Progenitor cell of endocrine pancreas (in vitro differentiated cells): ENCODE data around the gene HAGHL. TPM values are rescaled to one million over a fixed set of nuclear protein-coding genes. Genes with fewer than 3 reads are reported as not detected.

Experiments
- DNase-seq: peaks from one replicate; pipeline ENCODE4 v3.0.0; 2021; ENCODE audit warnings: low spot score; ENCODE audit not compliant: unreplicated experiment
- H3K27ac Mint-ChIP-seq: 2 replicates; pipeline ENCODE4 v1.8.0; 2021; ENCODE audit warnings: mild to moderate bottlenecking, moderate library complexity, mixed read lengths
- H3K27me3 Mint-ChIP-seq: 2 replicates; pipeline ENCODE4 v1.8.0; 2021; ENCODE audit warnings: mixed read lengths
- H3K36me3 Mint-ChIP-seq: 2 replicates; pipeline ENCODE4 v1.8.0; 2022; ENCODE audit warnings: mixed read lengths; ENCODE audit not compliant: insufficient read depth
- H3K4me1 Mint-ChIP-seq: 2 replicates; pipeline ENCODE4 v1.8.0; 2021; ENCODE audit warnings: low read depth, mixed read lengths
- H3K4me3 Mint-ChIP-seq: 2 replicates; pipeline ENCODE4 v1.8.0; 2021; ENCODE audit warnings: low read depth, mild to moderate bottlenecking, moderate library complexity, mixed read lengths
- H3K9me3 Mint-ChIP-seq: 2 replicates; pipeline ENCODE4 v1.8.0; 2021; ENCODE audit warnings: low read depth, mixed read lengths
- long read RNA-seq: library from polyadenylated mRNA; unstranded; transcript quantifications from one replicate; pipeline ENCODE4 v2.0.0, GENCODE V29; 2020
- total RNA-seq: library from RNA; stranded (reverse); gene quantifications from 2 replicates; pipeline ENCODE4 v1.2.1, GENCODE V29; 2021
- TF ChIP-seq, protein P1 (sequence below): fragments of 200-600 bp; sonication (generic); IDR thresholded peaks from one replicate; pipeline ENCODE4 v1.5.0; 2021; ENCODE audit warnings: antibody characterized with exemption, mild to moderate bottlenecking; ENCODE audit not compliant: unreplicated experiment

Gene HAGHL, protein sequence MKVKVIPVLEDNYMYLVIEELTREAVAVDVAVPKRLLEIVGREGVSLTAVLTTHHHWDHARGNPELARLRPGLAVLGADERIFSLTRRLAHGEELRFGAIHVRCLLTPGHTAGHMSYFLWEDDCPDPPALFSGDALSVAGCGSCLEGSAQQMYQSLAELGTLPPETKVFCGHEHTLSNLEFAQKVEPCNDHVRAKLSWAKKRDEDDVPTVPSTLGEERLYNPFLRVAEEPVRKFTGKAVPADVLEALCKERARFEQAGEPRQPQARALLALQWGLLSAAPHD
- total RNA-seq = 8.1 and 9.2 TPM in 2 replicates
- long read RNA-seq = 0 reads

DNA sequence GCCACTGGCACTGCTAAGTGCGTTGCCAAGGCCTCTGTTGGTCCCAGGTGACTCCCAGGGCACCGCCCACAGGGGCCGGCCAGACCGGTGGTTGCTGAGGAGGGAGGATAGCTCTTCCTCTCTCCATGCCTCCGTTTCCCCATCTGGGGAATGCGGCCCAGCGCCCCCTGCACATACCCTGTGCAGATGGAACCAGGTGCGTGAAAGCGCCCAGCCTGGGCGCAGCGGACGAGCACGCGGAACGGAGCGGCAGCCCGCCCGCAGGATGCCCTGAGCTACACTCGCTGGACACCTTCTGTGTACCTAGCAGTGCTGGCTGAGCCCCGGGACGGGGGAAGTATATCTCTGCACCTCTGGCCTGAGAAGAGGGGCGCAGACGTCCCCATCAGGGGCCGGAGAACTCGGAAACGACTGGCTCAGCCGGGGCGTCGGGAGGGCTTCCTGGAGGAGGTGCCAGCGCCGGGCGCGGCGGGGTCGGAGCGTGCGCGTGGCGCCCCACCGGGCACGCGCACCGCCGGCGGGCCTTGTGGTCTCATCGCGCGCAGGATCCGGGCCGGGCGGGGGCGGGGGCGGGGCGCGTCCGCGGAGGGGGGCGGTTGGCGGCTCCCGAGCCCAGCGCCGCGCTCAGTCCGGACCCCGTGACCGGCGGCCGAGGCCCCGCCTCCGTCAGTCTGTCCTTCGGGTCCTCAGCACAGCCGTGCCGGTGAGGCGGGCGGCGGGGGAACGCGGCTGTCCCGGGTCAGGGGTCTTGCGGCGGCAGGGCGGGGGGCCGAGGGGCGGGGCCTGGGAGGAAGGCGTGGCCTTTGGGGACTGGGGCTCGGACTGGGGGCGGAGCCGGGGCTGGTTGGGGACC, at the start of gene HAGHL, which contains the start of gene CCDC78:
HAGHL (plus strand) TSS at position 669 of the 853 bp plus-strand sequence. CDS start 404 bp downstream, outside the sequence.
CCDC78 (minus strand) TSS at position 6 of the 853 bp plus-strand sequence. CDS start 76 bp downstream, outside the sequence.
- no peak for DNase-seq
- Mint-ChIP-seq H3K4me3 (peak within 1 kb of the TSS; percentile 60), H3K9me3 (no peaks in the 10 kb centered on the region), H3K27ac (no peak within 1 kb of the TSS), H3K36me3 (no peaks in the 10 kb centered on the region), H3K4me1 (no peaks in the 10 kb centered on the region), H3K27me3 (peaks cover 15% of the 10 kb centered on the region)
- TF ChIP-seq, protein P1, sequence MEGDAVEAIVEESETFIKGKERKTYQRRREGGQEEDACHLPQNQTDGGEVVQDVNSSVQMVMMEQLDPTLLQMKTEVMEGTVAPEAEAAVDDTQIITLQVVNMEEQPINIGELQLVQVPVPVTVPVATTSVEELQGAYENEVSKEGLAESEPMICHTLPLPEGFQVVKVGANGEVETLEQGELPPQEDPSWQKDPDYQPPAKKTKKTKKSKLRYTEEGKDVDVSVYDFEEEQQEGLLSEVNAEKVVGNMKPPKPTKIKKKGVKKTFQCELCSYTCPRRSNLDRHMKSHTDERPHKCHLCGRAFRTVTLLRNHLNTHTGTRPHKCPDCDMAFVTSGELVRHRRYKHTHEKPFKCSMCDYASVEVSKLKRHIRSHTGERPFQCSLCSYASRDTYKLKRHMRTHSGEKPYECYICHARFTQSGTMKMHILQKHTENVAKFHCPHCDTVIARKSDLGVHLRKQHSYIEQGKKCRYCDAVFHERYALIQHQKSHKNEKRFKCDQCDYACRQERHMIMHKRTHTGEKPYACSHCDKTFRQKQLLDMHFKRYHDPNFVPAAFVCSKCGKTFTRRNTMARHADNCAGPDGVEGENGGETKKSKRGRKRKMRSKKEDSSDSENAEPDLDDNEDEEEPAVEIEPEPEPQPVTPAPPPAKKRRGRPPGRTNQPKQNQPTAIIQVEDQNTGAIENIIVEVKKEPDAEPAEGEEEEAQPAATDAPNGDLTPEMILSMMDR = no peak

DNA sequence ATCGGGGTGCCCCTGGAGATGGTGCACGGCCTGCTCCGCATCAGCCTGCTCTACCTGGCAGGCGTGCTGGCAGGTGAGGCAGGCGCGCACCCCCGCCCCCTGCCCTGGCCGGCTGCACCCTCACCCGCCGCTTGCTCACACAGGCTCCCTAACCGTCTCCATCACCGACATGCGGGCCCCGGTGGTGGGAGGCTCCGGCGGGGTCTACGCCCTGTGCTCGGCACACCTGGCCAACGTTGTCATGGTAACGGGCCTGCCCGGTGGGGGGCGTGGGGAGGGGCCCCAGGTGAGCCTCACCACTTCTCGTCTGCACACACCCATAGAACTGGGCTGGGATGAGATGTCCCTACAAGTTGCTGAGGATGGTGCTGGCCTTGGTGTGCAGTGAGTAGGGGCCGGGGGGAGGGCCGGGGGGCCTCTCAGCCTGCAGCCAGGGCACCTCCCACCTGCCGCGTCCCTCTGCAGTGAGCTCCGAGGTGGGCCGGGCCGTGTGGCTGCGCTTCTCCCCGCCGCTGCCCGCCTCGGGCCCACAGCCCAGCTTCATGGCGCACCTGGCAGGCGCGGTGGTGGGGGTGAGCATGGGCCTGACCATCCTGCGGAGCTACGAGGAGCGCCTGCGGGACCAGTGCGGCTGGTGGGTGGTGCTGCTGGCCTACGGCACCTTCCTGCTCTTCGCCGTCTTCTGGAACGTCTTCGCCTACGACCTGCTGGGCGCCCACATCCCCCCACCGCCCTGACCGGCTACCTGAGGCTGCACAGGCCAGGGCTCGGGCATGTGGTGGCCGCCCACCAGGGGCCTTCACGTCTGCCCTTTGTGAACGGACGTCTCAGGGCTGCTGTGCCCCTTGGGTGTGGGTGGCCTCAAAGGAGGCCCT, 49.4 kb upstream of the HAGHL start:
- DNase-seq = no peak
- Mint-ChIP-seq H3K36me3 (peaks cover 6% of the 10 kb centered on the region), H3K9me3 (no peaks in the 10 kb centered on the region), H3K4me3 (no peak overlapping the region), H3K4me1 (peaks cover 8% of the 10 kb centered on the region), H3K27me3 (peaks cover 4% of the 10 kb centered on the region), H3K27ac (no peak overlapping the region)
- TF ChIP-seq, protein P1 = no peak

DNA sequence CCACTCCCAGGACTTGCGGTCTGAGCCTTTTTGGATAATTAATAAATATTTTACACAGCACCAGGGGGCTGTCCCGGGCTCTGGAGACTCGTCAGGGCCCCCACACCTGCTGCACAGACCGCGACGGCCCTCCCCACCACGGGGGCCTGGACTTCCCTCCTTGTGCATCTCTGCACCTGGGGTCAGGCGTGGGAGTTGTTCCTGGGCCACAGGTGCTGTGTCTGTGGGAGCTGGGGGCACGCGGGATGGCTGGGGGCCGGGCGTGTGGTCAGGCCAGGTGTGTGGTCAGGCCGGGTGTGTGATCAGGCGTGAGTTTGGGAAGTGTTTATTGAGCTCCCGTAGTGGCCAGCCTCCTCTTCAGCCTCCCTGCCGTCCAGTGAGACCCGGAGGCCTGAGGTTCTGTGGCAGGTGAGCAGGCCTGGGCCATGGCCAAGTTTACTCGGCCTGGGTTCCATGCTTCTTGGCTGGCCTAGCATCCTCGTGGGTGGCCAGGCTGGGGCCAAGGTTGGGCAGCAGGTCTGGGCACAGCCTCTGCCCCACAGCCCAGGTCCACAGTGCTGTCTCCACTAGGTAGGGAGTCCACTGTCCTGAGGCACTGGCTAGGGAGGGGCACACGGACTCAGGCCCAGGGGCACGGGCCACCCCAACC, 48.6 kb upstream of the HAGHL start:
- H3K27ac Mint-ChIP-seq = no peak overlapping the region
- peaks cover 7% of the 10 kb centered on the region for H3K36me3 Mint-ChIP-seq
- TF ChIP-seq, protein P1 = no peak
- no peak overlapping the region for H3K4me3 Mint-ChIP-seq
- H3K9me3 Mint-ChIP-seq = no peaks in the 10 kb centered on the region
- peaks cover 4% of the 10 kb centered on the region for H3K27me3 Mint-ChIP-seq
- DNase-seq = no peak
- H3K4me1 Mint-ChIP-seq = peaks cover 10% of the 10 kb centered on the region

DNA sequence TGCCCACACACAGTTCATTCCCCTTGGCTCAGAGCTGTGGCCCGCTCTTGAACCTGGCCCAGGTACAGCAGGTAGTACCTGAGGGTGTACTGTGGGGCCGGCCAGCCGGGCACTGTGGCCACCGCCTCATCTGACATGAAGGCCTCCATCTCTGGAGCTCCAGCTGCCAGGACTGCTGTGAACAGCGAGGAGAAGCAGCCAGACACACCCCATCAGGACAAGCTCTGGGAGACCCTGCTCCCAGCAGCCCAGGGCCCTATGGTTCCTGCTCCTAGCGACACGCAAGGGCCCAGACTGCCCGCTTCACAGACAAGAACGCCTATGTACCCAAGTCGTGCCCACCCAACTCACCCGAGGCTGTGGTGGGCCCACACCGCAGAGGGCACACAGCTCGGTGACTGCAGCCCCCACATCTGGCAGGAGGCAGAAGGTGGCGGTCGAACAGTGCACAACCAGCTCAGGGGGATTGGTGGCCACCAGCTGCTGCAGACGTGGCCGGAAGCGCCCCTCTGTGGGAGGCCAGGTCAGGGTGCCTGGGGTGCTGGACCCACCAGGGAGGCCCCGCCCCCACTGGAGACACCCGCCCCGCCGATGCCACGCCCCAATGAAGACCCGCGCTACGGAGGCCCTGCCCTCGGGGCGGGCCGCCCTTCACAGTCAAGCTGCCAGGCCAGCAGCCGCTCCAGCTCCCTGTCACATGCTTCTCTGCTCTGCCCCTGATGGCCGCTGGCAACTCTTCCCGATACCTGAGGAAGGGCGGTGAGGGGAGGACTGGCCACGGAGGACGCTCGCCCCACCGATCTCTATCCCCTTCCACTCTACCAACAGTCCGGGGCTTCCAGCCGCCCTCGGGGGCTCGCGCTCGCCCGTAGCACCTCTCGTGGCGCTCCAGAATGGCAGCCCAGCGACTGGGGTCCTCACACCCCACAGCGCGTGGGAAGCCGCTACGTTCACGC, 47.8 kb upstream of the HAGHL start:
- H3K4me1 Mint-ChIP-seq = peaks cover 10% of the 10 kb centered on the region
- no peaks in the 10 kb centered on the region for H3K9me3 Mint-ChIP-seq
- peak overlapping the region; percentile 61 for H3K4me3 Mint-ChIP-seq
- H3K27me3 Mint-ChIP-seq = peaks cover 4% of the 10 kb centered on the region
- TF ChIP-seq, protein P1 = no peak
- peak; percentile 53 for DNase-seq
- H3K36me3 Mint-ChIP-seq = peaks cover 7% of the 10 kb centered on the region
- H3K27ac Mint-ChIP-seq = peak overlapping the region; percentile 59
